GM12878 (cell line): ENCODE data around the gene TMTC3. TPM values are rescaled to one million over a fixed set of nuclear protein-coding genes. Genes with fewer than 3 reads are reported as not detected.
A peak's percentile ranks its signal among the peaks of the same experiment; 100 is the strongest.

Experiments used
- BCLAF1 ChIP-seq: fragments of 450-650 bp; IDR thresholded peaks from 2 replicates; pipeline ENCODE4 v1.6.1; 2017; ENCODE audit warnings: antibody characterized with exemption, mild to moderate bottlenecking, moderate library complexity
- CBX3 ChIP-seq: fragments of 200-600 bp; sonication (generic); IDR thresholded peaks from 2 replicates; pipeline ENCODE4 v1.6.1; 2016; ENCODE audit warnings: low read depth, borderline replicate concordance
- CHD4 ChIP-seq: fragments of 200-600 bp; sonication (generic); IDR thresholded peaks from 2 replicates; pipeline ENCODE4 v1.6.1; 2016; ENCODE audit warnings: mild to moderate bottlenecking
- FOXM1 ChIP-seq: IDR thresholded peaks from 2 replicates; pipeline ENCODE4 v1.6.1; 2012; ENCODE audit warnings: low read depth, mild to moderate bottlenecking, inconsistent platforms, low read length, moderate library complexity
- GABPA ChIP-seq: IDR thresholded peaks from 2 replicates; pipeline ENCODE4 v1.6.1; 2014; ENCODE audit warnings: antibody characterized with exemption, low read depth, mild to moderate bottlenecking, inconsistent platforms
- HDAC2 ChIP-seq: fragments of 200-600 bp; sonication (generic); IDR thresholded peaks from 2 replicates; pipeline ENCODE4 v1.6.1; 2017
- HDGF ChIP-seq: fragments of 450-650 bp; IDR thresholded peaks from 2 replicates; pipeline ENCODE4 v1.6.1; 2016; ENCODE audit warnings: antibody characterized with exemption
- IRF4 ChIP-seq: IDR thresholded peaks from 2 replicates; pipeline ENCODE4 v1.6.1; 2011; ENCODE audit warnings: low read depth, low read length
- JUND ChIP-seq: IDR thresholded peaks from 2 replicates; pipeline ENCODE4 v1.6.1; 2012; ENCODE audit warnings: low read depth, mild to moderate bottlenecking, low read length, improper control_type of control experiment, moderate library complexity
- KLF5 ChIP-seq: fragments of 450-650 bp; IDR thresholded peaks from 2 replicates; pipeline ENCODE4 v1.6.1; 2014; ENCODE audit warnings: mild to moderate bottlenecking; ENCODE audit not compliant: partially characterized antibody
- MTA3 ChIP-seq: IDR thresholded peaks from 2 replicates; pipeline ENCODE4 v1.6.1; 2012; ENCODE audit warnings: low read length, inconsistent platforms, borderline replicate concordance
- RAD21 ChIP-seq: IDR thresholded peaks from 2 replicates; pipeline ENCODE4 v1.6.1; 2011; ENCODE audit warnings: mild to moderate bottlenecking, low read depth, low read length, moderate library complexity; ENCODE audit not compliant: insufficient read depth
- RUNX3 ChIP-seq: IDR thresholded peaks from 2 replicates; pipeline ENCODE4 v1.6.1; 2012; ENCODE audit warnings: low read length, inconsistent platforms
- STAT3 ChIP-seq: IDR thresholded peaks from 2 replicates; pipeline ENCODE4 v1.6.1; 2011; ENCODE audit warnings: low read depth, low read length, improper control_type of control experiment
- TAF1 ChIP-seq: IDR thresholded peaks from 2 replicates; pipeline ENCODE4 v1.6.1; 2011; ENCODE audit warnings: mild to moderate bottlenecking, low read depth, low read length, borderline replicate concordance
- YY1 ChIP-seq: IDR thresholded peaks from 2 replicates; pipeline ENCODE4 v1.6.1; 2011; ENCODE audit warnings: low read depth, mild to moderate bottlenecking, low read length
- ZBTB33 ChIP-seq: fragments of 450-650 bp; IDR thresholded peaks from 2 replicates; pipeline ENCODE4 v1.6.1; 2017; ENCODE audit warnings: mild to moderate bottlenecking
- ZNF687 ChIP-seq: fragments of 450-650 bp; IDR thresholded peaks from 2 replicates; pipeline ENCODE4 v1.6.1; 2017; ENCODE audit warnings: mild to moderate bottlenecking, moderate library complexity
- ZSCAN29 ChIP-seq: fragments of 450-650 bp; IDR thresholded peaks from 2 replicates; pipeline ENCODE4 v1.6.1; 2017; ENCODE audit warnings: mild to moderate bottlenecking, moderate library complexity
- ZZZ3 ChIP-seq: IDR thresholded peaks from 2 replicates; pipeline ENCODE4 v1.6.1; 2011; ENCODE audit warnings: low read depth; ENCODE audit not compliant: control insufficient read depth, insufficient read length
- polyA plus RNA-seq, 11 experiments: library from polyadenylated mRNA; depleted of rRNA in 4 of 11; unstranded in 6 of 11; stranded (reverse) in 5 of 11; fragments of >200 nt; fragmentation: Nextera tagmentation in 4 of 11; fragmentation: Illumina TruSeq in 1 of 11; extraction: Ambion mirVana in 4 of 11; extraction: Trizol in 1 of 11; gene quantifications; 1 replicate in 1 of 11; 2 replicates in 10 of 11; pipeline versions ENCODE4 v1.2.1 to v1.2.3, GENCODE V29; 2011 to 2016; ENCODE audit warnings: inconsistent platforms in 2 of 11, missing spikeins in 2 of 11, low read depth in 1 of 11
- total RNA-seq, 4 experiments: library from RNA; depleted of rRNA in 3 of 4; stranded (reverse); fragments of >200 nt in 3 of 4; fragmentation: Illumina TruSeq in 1 of 4; extraction: Trizol in 1 of 4; gene quantifications; 2 replicates each; pipeline versions ENCODE4 v1.2.1 to v1.2.3, GENCODE V29; 2013 to 2021

TMTC3 gene
- total and polyA plus RNA-seq, 10 of the 15 experiments (the other 5 are each of a cell fraction or from before 2014, with no cell fraction given): 1.4 to 5.7 (median 3.5) TPM

- TF ChIP-seq BCLAF1 (no peak), FOXM1 (no peak), ZBTB33 (no peak), MTA3 (no peak), ZSCAN29 (no peak), CBX3 (no peak), GABPA (no peak), RAD21 (no peak), YY1 (no peak), CHD4 (no peak), KLF5 (no peak), IRF4 (peak; percentile 56; the same call in 1 of the 2 replicates), HDGF (no peak), HDAC2 (no peak), RUNX3 (peak; percentile 34; the same call in 1 of the 2 replicates), ZNF687 (no peak), ZZZ3 (no peak), TAF1 (no peak), STAT3 (no peak), JUND (no peak)
Measured at GRCh38 chr12:88235183-88235833, 93.2 kb downstream of the TMTC3 start (continued).
